ENCODE data around the gene CNTN2. TPM values are rescaled to one million over a fixed set of nuclear protein-coding genes. Genes with fewer than 3 reads are reported as not detected.

Gene CNTN2
- total RNA-seq, 1 donor from 2014 or later = 0.58 TPM

DNA sequence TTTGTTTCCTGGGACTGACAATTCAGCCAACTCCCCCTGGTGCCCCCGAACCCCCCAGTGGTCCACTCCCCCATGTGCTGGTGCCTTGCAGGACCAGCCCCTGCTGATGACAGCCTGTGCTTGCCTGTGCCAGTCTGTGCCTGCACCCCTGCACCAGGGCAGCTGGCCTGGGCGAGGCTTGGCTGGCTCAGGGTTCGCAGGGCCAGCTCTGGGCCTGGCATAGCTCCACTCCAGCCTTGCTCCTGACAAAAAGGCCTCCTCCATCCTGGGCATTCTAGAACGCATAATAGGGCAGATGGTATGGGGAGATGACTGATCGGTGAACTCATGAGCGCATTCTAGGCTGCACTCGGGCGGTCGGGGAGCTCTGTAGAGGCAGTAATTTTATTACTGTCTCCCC lies 5.4 kb downstream of the CNTN2 start:
- Histone ChIP-seq H3K27me3 (ENCODE audit: low read depth) (peaks cover 86% of the 10 kb centered on the region), H3K36me3 (no peaks in the 10 kb centered on the region), H3K27ac (replicated peaks) (no peak overlapping the region), H3K9me3 (replicated peaks) (no peaks in the 10 kb centered on the region), H3K4me3 (no peak overlapping the region), H3K4me1 (peaks cover 1% of the 10 kb centered on the region)
- TF ChIP-seq, protein P1, sequence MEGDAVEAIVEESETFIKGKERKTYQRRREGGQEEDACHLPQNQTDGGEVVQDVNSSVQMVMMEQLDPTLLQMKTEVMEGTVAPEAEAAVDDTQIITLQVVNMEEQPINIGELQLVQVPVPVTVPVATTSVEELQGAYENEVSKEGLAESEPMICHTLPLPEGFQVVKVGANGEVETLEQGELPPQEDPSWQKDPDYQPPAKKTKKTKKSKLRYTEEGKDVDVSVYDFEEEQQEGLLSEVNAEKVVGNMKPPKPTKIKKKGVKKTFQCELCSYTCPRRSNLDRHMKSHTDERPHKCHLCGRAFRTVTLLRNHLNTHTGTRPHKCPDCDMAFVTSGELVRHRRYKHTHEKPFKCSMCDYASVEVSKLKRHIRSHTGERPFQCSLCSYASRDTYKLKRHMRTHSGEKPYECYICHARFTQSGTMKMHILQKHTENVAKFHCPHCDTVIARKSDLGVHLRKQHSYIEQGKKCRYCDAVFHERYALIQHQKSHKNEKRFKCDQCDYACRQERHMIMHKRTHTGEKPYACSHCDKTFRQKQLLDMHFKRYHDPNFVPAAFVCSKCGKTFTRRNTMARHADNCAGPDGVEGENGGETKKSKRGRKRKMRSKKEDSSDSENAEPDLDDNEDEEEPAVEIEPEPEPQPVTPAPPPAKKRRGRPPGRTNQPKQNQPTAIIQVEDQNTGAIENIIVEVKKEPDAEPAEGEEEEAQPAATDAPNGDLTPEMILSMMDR (IDR thresholded peaks at IDR 0.05; ENCODE audit: borderline replicate concordance) = no peak
- no peak for DNase-seq
- intact Hi-C loops (cut with micrococcal nuclease) = no loop called here

DNA sequence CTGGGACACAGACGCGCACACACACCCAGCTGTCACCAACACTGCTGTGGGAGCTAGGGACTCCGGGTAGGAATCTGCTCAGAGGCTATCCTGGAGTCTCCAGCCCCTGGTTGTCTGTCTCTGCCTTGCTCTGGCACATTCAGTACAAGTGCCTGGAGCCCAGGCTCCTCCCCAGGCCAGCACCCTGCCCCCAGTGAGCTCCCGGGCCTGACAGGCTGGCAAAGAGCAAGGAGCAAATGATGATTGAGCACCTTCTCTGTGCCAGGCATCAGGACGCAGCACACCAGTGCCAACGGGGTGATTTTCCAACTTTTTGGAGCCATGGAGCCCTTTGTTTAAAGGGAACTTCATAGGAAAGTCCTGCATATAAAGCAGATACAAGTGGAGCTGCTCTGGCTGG lies 6.5 kb downstream of the CNTN2 start:
- Histone ChIP-seq H3K4me3 (no peak overlapping the region), H3K27me3 (ENCODE audit: low read depth) (peaks cover 86% of the 10 kb centered on the region), H3K36me3 (no peaks in the 10 kb centered on the region), H3K9me3 (replicated peaks) (no peaks in the 10 kb centered on the region), H3K27ac (replicated peaks) (no peak overlapping the region), H3K4me1 (no peaks in the 10 kb centered on the region)
- DNase-seq = no peak
- TF ChIP-seq, protein P1 (IDR thresholded peaks at IDR 0.05; ENCODE audit: borderline replicate concordance) = no peak
- intact Hi-C loops (cut with micrococcal nuclease) = no loop called here

GRCh38 chr1:205052690-205053089 lies 9.7 kb downstream of the CNTN2 start:
- Histone ChIP-seq H3K27ac (replicated peaks) (no peak overlapping the region), H3K4me3 (no peak overlapping the region), H3K4me1 (no peaks in the 10 kb centered on the region), H3K9me3 (replicated peaks) (no peaks in the 10 kb centered on the region), H3K36me3 (no peaks in the 10 kb centered on the region), H3K27me3 (ENCODE audit: low read depth) (peaks cover 73% of the 10 kb centered on the region)
- TF ChIP-seq, protein P1 (IDR thresholded peaks at IDR 0.05; ENCODE audit: borderline replicate concordance) = no peak
- no peak for DNase-seq
- intact Hi-C loops (cut with micrococcal nuclease) = no loop called here

GRCh38 chr1:205053296-205053695 lies 10.3 kb downstream of the CNTN2 start:
- peaks cover 73% of the 10 kb centered on the region for H3K27me3 ChIP-seq (ENCODE audit: low read depth)
- TF ChIP-seq, protein P1 (IDR thresholded peaks at IDR 0.05; ENCODE audit: borderline replicate concordance) = no peak
- intact Hi-C loops (cut with micrococcal nuclease) = no loop called here
- H3K36me3 ChIP-seq = no peaks in the 10 kb centered on the region
- H3K27ac ChIP-seq (replicated peaks) = no peak overlapping the region
- DNase-seq = no peak
- H3K4me1 ChIP-seq = no peaks in the 10 kb centered on the region
- H3K9me3 ChIP-seq (replicated peaks) = no peaks in the 10 kb centered on the region
- no peak overlapping the region for H3K4me3 ChIP-seq

- intact Hi-C loops (cut with micrococcal nuclease) = no loop called here
These were observed 11.0 kb downstream of the CNTN2 start for GRCh38 chr1:205054013-205054412.

More at GRCh38 chr1:205054013-205054412, 11.0 kb downstream of the CNTN2 start:
- H3K4me1 ChIP-seq = no peaks in the 10 kb centered on the region
- H3K4me3 ChIP-seq = no peak overlapping the region
- TF ChIP-seq, protein P1 (IDR thresholded peaks at IDR 0.05; ENCODE audit: borderline replicate concordance) = no peak
- H3K9me3 ChIP-seq (replicated peaks) = no peaks in the 10 kb centered on the region
- peaks cover 76% of the 10 kb centered on the region for H3K27me3 ChIP-seq (ENCODE audit: low read depth)
- H3K36me3 ChIP-seq = no peaks in the 10 kb centered on the region
- no peak for DNase-seq
- no peak overlapping the region for H3K27ac ChIP-seq (replicated peaks)
